Hematopoietic multipotent progenitor cell treated with erythropoietin and hydrocortisone succinate and interleukin-3 and kit ligand, for 17 days (in vitro differentiated cells): ENCODE data around the gene MINK1.
"Not testable (repeated sequence)": the region's sequence is repeated elsewhere in the genome, so short reads cannot be mapped to it uniquely, and the experiment has no call there.

ENCODE experiments used
- DNase-seq: peaks from one replicate; pipeline ENCODE4 v3.0.0-alpha.2; 2015; ENCODE audit warnings: low spot score

The MINK1 gene

DNA sequence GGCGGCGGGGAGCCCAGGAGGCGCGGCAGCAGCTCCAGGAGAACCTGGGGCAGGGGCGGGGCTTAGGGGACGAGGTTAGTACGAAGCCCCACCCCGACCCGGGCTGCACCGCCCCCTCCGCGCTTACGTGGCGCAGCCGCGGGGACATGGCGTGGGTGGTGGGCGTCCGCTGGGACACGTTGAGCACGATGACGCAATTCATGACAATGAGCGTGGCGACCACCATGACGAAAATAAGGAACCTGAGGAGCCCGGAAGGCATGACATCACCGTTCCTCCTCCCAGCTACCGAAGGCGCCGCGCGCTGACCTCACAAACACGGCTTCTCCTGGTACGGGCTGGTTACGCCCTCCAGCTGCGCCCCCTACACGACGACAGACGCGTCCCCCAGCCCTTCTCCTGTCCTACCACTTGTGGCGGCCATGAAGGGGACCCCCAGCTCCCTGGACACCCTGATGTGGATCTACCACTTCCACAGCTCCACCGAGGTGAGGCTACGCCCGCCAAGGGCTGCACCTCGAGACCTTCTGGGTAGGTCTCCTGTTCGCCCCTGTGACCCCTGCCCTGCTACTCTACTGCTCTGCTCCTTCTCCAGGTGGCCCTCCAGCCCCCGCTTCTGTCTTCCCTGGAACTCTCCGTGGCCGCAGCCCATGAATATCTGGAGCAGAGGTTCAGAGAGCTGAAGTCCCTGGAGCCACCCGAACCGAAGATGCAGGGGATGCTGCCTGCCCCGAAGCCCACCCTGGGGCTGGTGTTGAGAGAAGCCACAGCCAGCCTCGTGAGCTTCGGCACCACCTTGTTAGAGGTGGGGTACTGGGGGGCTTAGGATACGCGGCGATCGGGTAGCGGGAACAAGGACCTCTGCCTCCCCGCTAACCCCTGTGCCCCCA lies 66.4 kb downstream of the MINK1 start, which contains the start of gene C17orf107:
C17orf107 (plus strand) TSS at position 196 of the 890 bp plus-strand sequence; CDS start at position 423, 227 bp downstream.
- DNase-seq = peak; percentile 74

DNA sequence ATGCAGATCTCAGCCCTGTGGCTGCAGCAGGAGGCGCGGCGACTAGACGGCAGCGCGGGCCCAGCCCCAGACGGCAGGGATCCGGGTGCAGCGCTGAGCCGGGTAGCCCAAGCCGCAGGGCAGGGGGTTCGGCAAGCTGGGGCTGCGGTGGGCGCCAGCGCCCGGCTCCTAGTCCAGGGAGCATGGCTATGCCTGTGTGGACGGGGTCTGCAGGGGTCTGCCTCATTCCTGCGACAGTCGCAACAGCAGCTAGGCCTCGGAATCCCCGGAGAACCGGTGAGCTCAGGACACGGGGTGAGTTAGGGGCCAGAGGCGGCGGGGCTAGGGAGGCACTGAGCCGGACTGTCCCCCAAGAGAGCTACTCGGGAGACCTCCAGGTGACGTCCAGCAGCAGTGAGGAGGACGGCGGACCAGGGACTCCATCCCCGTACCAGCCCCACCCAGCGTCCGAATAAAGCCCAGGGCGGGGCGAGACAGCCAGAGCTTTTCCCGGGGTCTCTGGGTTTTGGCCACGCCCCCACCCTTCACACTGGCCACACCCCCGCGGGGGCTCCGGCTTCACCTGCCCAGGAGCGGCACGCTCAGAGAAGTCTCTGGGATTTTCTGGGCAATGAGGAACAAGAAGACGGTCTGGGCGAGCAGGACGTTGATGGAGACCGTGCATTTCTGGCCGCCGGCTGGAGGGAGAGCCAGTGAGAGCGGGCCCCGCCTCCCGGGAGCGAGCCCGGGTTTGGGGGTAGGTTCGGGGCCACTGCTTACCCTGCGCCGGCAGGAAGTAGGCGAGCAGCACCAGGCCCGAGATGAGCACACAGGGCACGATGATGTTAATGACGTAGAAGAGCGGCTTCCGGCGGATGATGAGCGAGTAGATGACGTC lies 67.3 kb downstream of the MINK1 start:
- DNase-seq = peak; percentile 51

DNA sequence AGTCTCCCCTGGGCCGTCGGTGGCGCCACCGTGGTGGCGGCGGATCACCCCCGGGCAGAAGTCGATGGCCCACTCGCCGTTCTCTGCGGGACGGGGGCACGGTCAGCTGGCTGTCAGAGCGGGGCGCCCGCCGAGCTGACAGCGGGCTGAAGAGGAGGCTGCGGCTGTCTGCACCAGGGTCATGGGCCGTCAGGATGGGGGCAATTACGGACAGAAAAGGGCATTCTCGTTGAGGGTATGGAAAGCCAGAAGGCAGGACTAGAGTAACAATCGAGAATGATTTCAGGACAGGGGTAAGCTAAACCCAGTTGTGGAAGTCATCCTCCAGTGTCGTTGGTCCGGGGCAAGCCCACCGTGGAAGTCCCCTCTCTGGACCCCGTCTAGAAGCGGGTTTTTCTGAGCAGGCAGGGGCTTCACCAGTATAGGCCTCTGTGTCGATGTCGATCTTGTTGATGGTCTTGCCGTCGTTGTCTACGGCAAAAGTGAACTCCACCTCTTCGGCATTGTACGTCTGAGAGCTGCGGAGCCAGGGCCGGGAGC lies 68.0 kb downstream of the MINK1 start:
- DNase-seq = no peak

DNA sequence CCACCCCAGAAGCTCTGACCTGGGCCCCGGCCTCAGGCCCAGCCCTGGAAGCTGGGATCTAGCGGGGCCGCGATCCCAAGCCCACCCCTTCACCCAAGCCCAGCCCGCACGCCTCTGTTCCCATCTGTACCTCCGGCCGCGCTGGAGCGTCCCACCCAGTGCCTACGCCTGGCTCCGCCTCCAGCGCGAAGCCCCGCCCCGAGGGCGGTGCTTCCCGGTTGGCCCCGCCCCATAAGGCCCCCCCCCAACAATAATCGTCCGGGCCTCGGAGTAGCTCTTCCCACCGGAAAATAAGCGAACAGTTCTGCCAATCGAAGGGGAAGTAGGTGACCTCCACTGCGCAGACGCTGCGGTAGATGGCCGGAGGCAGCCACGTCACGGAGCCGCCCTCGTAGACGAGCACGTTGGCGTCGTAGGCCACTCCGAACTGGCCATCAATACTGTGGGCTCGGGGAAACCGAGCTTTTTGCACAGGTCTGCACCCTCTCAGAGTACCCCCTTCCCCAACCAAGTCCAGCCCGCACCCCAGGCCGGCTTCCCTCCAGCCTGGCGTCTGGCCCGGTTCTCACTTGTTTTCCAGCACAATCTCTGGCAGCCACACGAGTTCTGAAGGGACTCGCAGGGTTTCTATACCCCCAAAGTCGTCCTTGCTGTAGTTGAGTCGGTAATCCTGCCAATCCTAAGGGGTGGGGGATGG lies 68.7 kb downstream of the MINK1 start:
- DNase-seq = peak; percentile 49

DNA sequence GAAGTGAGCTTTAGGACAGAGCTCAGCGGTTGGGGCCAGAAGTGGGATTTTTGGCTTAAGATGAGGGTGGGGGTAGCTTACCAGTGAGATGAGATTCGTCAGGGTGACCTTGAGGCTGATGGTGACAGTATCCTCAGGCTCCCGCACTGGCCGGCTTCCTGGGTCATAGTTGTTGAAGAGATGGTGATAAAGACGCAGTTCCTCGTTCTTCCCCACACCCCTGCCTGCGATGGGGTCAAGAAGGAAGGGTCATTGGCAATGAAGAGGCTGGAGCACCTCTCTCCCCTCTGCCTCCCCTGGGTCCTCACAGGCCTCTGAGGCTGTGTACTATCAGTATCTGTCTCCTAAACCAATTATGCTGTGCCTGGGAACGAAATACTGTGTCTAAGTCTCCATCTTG lies 69.4 kb downstream of the MINK1 start:
- DNase-seq = no peak

DNA sequence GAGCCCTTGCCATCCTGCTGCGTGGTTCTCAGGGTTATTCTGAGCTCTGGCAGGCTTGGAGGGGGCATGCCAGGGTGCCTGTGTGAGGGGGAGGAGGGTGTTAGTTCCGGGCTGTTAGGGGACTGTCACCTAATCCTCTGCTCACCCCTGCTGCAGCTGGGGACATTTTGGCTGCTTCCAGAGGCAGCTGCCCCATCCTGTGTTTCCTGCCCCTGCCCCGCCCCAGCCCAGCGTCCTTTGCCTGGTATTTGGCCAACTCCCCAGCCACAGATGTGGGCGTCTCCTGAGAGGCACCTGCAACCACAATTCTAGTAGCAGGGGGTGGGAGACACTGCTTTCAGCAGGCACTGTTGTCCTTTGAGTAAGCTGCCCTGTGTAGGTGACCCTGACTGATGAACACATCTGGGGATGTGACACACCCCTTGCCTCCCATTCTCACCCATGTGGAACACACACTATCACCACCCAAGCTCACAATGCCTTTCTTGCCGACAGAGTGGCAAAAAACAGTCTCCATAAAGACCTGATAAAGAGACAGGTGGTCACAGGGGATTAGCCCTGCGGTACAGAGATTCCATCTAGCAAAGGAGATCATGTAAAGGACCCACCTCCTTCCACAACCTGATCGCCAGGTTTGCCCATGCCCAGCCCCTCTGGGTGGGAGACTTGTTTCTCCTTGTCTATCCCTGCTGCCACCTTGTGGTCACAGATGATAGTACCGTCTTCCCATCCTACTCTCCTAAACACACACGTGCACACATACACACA lies 70.1 kb downstream of the MINK1 start, which contains the start of gene CHRNE:
CHRNE (minus strand) TSS at position 48 of the 768 bp plus-strand sequence; CDS start at position 13, 35 bp downstream.
- DNase-seq = peak; percentile 86

DNA sequence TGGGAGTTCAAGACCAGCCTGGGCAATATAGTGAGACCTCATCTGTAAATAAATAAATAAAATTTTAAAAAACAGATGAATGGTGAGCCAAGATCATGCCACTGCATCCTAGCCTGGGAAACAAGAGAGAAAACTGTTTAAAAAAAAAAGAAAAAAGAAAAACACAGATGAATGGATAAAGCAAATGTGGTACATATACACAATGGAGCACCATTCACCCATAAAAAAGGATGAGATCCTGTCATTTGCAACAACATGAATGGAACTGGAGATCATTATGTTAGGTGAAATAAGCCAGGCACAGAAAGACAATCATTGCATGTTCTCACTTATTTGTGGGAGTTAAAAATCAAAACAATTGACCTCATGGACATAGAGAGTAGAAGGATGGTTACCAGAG lies 73.5 kb downstream of the MINK1 start:
- not testable (repeated sequence) for DNase-seq

DNA sequence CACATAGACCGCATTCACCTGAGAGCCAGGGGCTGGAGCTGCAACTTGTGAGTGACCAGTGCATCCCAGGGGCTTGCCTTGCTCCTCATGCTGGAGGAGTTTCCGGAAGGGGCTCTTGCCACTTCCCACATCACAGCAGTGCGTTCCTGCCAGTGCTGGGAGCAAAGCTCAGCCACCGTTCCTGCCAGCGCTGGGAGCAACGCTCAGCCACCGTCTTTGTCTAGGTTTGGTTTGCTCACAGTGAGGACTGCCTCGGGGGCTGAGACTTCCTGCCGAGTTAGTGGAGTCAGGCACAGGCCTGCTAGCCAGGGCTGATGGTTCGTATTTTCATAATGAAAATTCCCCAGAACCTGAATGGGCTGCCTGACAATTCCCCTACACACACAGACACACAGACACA lies 75.2 kb downstream of the MINK1 start:
- no peak for DNase-seq

DNA sequence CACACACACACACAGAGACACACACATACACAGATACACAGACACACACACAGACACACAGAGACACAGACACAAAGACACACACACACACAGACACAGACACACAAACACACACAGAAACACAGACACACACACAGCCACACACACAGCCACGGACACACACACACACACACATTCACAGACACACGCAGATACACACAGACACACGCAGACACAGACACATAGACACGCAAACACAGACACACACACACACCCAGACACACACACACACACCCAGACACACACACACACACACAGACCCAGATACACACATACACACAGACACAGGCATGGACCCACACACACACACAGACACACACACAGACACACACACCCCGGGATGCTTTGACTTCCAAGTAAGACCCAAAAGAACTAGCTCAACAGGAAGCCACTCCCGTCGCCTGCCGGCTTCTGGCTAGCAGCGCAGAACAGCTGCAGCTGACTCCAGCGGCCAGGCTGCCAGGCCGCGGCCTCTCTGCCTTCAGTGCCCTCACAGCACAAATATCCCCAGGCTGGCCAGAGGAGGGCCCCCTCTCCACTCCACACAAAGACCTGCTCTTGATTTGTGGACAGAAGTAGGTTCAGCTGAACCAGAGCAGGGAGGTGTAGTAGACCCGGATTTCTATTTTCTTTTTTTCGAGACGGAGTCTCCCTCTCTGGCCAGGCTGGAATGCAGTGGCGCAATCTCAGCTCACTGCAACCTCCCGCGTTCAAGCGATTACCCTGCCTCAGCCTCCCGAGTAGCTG lies 75.8 kb downstream of the MINK1 start:
- DNase-seq = peak; percentile 71

DNA sequence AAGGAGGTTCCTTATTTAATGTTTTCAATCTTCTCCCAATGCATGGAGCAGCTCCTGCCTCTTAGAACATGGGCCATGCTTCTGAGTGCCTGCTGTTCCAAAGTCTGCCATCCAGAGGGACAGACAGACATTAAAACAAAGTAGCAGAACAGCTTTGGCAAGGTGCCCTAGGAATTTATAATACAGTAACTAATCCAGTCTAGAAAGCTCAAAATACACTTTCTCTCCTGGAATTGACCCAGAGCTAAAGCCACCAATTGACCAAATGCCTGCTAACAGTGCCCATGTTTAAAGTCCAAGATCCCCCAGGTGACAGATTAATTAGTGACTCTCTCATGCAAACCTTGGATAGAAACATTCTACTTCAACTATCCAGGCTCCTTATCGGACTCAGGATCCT lies 80.9 kb downstream of the MINK1 start:
- DNase-seq = no peak

DNA sequence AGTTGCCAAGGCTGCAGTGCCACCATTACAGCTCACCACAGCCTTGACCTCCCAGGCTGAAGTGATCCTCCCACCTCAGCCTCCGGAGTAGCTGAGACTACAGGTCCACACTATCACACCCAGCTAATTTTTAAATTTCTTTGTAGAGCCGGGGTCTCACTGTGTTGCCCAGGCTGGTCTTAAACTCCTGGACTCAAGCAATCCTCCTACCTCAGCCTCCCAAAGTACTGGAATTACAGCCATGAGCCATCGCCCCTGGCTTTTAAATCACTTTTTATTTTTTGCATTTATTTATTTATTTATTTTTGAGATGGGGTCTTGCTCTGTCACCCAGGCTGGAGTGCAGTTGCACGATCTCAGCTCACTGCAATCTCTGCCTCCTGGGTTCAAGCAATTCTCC lies 81.4 kb downstream of the MINK1 start:
- DNase-seq = not testable (repeated sequence)

DNA sequence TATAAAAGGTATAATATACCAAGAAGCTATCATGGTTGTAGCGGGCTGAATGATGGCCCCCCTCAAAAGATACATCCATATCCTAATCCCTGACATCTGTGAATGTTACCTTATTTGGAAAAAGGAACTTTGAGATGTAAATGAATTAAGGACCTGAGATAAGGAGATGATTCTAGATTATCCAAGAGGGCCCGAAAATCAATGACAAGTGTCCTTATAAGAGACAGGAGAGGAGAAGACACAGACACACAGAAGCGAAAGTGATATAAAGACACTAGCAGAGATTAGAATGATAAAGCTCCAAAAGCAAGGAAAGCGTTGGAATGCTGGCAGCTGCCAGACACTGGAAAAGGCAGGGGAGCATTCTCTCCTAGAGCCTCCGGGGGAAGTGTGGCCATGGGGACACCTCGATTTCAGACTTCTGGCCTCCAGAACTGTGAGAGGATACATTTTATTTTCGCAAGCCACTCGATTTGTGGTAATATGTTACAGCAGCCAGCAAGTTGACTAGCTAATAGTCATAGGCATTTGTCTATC lies 86.4 kb downstream of the MINK1 start:
- no peak for DNase-seq

DNA sequence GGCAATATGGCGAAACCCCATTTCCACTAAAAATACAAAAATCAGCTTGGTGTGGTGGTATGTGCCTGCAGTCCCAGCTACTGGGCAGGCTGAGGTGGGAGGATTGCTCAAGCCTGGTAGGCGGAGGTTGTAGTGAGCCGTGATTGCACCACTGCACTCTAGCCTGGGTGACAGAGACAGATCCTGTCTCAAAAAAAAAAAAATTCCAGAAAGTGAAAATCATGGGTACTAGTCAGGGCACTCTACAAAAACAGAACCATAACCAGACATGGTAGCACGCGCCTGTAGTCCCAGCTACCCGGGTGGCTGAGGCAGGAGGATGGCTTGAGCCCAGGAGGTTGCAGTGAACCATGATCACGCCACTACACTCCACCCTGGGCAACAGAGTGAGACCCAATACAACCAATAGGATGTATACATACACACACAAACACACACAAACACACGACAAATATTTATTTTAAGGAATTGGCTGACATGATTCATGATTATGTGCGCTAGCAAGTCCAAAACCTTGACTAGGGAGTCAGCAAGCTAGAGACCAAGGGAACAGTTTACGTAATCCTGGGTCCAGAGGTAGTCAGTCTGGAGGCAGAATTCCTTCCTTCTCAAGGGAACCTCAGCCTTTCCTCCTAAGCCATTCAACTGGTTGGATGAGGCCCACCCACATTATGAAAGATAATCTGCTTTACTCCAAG lies 87.4 kb downstream of the MINK1 start:
- no peak for DNase-seq

DNA sequence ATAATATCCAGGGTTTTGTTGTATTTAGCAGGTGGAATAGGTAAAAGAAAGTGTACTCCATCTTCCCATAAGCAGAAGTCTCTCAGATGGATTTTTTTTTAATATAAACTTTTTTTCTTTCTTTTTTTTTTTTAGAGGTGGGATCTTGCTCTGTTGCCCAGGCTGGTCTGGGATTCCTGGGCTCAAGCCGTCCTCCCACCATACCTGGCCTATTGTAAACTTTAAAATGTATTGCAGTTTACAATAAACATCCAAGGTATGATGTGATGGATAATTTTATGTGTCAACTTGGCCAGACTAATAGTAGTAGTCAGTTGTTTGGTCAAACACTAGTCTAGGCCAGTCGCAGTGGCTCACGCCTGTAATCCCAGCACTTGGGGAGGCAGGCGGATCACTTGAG lies 88.2 kb downstream of the MINK1 start:
- DNase-seq = no peak

DNA sequence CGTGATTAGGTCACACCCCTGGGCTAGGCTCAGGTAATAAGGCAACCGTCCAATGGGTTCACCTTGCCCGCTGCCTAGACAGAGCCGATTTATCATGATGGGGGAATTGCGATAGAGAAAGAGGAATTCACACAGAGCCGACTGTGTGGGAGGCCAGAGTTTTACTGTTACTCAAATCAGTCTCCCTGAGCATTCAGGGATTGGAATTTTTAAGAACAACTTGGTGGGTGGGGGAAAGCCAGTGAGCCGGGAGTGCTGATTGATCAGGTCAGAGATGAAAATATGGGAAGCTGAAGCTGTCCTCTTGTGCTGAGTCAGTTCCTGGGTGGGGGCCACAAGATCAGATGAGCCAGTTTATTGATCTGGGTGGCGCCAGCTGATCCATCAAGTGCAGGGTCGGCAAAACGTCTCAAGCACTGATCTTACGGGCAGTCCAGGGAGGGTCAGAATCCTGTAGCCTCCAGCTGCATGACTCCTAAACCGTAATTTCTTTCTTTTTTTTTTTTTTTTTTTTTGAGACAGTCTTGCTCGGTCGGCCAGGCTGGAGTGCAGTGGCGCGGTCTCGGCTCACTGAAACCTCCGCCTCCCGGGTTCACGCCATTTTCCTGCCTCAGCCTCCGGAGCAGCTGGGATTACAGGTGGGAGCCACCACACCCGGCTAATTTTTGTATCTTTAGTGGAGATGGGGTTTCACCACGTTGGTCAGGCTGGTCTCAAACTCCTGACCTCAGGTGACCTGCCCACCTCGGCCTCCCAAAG lies 93.6 kb downstream of the MINK1 start:
- not testable (repeated sequence) for DNase-seq

DNA sequence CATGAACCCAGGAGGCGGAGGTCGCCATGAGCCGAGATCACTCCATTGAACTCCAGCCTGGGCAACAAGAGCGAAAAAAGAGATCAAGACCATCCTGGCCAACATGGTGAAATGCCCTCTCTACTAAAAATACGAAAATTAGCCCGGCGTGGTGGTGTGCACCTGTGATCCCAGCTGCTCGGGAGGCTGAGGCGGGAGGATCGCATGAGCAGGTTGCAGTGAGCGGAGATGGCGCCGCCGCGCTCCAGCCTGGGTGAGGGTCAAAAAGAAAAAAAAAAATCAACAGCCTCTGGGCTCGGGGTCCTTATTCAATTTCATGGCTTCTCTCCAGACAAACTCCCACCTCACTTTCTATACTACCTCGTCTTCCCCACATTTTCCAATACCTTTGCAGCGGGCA lies 95.7 kb downstream of the MINK1 start:
- no peak for DNase-seq

DNA sequence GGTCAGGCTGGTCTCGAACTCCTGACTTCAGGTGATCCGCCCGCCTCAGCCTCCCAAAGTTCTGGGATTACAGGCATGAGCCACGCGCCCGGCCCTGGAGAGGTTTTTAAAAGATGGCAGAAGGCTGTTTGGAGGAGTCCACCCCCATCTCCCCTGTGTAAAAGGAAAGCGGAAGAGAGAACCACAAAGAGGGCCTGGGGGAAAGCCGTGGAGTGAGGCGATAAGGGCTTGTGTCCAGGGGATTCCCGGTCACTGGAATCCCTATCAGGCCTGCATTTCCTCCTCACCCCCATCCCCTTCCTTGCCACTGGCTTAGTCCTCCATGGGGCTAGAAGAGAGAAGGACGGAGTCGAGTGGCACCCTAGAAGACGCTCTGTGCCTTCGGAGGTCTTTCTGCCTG lies 98.8 kb downstream of the MINK1 start, which contains the start of gene GP1BA:
GP1BA (plus strand) TSS at position 315 of the 400 bp plus-strand sequence. CDS start 328 bp downstream, outside the sequence.
- no peak for DNase-seq

DNA sequence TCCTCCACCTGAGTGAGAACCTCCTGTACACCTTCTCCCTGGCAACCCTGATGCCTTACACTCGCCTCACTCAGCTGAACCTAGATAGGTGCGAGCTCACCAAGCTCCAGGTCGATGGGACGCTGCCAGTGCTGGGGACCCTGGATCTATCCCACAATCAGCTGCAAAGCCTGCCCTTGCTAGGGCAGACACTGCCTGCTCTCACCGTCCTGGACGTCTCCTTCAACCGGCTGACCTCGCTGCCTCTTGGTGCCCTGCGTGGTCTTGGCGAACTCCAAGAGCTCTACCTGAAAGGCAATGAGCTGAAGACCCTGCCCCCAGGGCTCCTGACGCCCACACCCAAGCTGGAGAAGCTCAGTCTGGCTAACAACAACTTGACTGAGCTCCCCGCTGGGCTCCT lies 99.6 kb downstream of the MINK1 start:
- no peak for DNase-seq
